Erythroblast (primary cell): Measurements from ENCODE around the gene SNHG17.

ENCODE experiments used
- GATA1 ChIP-seq: IDR thresholded peaks from 2 replicates; pipeline ENCODE4 v1.6.1; 2011; ENCODE audit warnings: low read depth, mild to moderate bottlenecking, control low read depth, low read length, moderate library complexity
- POLR2A ChIP-seq: IDR thresholded peaks from 2 replicates; pipeline ENCODE4 v1.6.1; 2011; ENCODE audit warnings: mild to moderate bottlenecking, low read length

- no peak for TF ChIP-seq POLR2A
- no peak for TF ChIP-seq GATA1
Measured at GRCh38 chr20:38471987-38472512, 36.9 kb upstream of the SNHG17 start.
